ENCODE results near the gene CHCHD6. TPM values are rescaled to one million over a fixed set of nuclear protein-coding genes. Genes with fewer than 3 reads are reported as not detected.

Gene CHCHD6
- total RNA-seq, 1 donor, result 10.9 TPM

DNA sequence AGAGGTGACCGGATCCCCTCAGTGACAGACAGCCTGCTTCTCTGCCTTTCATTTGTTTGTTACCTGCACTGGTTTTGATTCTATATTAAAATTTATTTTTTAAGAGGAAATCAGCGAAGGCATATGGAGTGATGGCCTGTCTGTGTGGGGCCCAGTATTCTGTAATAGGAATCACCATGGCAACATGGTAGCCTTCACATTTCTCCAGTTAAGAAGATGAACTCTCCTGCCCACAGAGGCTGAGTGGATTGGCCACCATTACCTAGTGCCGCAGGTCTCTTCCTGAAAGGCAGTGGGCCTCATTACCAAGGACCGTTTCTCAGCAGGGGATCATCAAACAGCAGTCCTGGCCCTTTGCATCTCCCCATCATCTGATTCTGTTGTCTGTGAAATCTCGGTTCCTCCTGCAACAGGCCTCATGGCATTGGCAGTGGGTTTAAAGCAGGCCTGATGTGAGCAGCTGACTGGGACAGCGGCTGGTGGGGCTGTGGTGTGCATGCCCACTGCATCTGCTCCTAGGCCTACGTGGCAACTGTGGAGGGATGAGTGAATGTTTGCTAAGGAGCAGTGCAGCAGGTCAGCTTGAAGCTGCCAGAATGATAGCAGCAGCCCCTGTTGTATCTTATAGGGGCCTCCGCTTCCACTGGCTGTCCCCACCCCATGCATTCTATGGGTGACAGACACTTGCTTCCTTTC, 114.5 kb downstream of the CHCHD6 start:
- DNase-seq (ENCODE audit: insufficient read length, low spot score, missing footprints), result no peak

DNA sequence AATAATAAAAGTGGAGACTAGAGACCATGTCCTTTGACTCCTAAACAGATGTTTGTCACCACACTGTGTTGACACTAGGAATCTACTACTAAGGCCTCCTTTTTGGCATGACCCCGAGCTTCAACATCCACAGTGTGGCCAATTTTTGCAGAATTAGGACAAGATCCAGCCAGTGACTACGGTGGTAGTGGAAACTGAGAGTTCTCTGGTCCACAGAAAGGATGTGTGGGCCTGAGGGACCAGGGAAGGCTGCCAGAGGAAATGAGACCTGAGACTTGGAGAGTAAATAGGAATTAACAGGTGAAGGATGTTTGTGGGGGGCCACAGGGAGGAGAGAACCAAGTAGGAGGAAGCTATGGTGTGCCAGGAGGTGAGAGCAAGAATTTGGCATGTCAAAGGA, 122.7 kb downstream of the CHCHD6 start:
- peaks cover 12% of the 10 kb centered on the region for H3K4me1 ChIP-seq (ENCODE audit: insufficient read depth, low read length)
- H3K79me2 ChIP-seq (ENCODE audit: insufficient read depth, low read length), result no peaks in the 10 kb centered on the region
- no peak overlapping the region for H3K4me2 ChIP-seq (ENCODE audit: insufficient read depth, low read length)

More for the DNA sequence above, 114.5 kb downstream of the CHCHD6 start:
- TF ChIP-seq, protein P1, sequence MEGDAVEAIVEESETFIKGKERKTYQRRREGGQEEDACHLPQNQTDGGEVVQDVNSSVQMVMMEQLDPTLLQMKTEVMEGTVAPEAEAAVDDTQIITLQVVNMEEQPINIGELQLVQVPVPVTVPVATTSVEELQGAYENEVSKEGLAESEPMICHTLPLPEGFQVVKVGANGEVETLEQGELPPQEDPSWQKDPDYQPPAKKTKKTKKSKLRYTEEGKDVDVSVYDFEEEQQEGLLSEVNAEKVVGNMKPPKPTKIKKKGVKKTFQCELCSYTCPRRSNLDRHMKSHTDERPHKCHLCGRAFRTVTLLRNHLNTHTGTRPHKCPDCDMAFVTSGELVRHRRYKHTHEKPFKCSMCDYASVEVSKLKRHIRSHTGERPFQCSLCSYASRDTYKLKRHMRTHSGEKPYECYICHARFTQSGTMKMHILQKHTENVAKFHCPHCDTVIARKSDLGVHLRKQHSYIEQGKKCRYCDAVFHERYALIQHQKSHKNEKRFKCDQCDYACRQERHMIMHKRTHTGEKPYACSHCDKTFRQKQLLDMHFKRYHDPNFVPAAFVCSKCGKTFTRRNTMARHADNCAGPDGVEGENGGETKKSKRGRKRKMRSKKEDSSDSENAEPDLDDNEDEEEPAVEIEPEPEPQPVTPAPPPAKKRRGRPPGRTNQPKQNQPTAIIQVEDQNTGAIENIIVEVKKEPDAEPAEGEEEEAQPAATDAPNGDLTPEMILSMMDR (IDR thresholded peaks at IDR 0.05; ENCODE audit: extremely low read depth, low read depth, low read length), result no peak
- H3K4me2 ChIP-seq (ENCODE audit: insufficient read depth, low read length), result no peak overlapping the region
- H3K4me3 ChIP-seq (ENCODE audit: insufficient read depth, low read length), result no peak overlapping the region
- no peak overlapping the region for H2AFZ ChIP-seq (ENCODE audit: low read length)
- no peaks in the 10 kb centered on the region for H3K27me3 ChIP-seq (ENCODE audit: insufficient read depth, low read length)
- peaks cover 5% of the 10 kb centered on the region for H4K20me1 ChIP-seq (ENCODE audit: insufficient read depth, low read length)
- H3K27ac ChIP-seq (ENCODE audit: low read depth, low read length), result no peak overlapping the region
- H3K79me2 ChIP-seq (ENCODE audit: insufficient read depth, low read length), result peaks cover 2% of the 10 kb centered on the region
- peaks cover 4% of the 10 kb centered on the region for H3K4me1 ChIP-seq (ENCODE audit: insufficient read depth, low read length)
- H3K9me3 ChIP-seq (ENCODE audit: low read depth, low read length), result no peaks in the 10 kb centered on the region
- H3K36me3 ChIP-seq (ENCODE audit: insufficient read depth, low read length), result no peaks in the 10 kb centered on the region

DNA sequence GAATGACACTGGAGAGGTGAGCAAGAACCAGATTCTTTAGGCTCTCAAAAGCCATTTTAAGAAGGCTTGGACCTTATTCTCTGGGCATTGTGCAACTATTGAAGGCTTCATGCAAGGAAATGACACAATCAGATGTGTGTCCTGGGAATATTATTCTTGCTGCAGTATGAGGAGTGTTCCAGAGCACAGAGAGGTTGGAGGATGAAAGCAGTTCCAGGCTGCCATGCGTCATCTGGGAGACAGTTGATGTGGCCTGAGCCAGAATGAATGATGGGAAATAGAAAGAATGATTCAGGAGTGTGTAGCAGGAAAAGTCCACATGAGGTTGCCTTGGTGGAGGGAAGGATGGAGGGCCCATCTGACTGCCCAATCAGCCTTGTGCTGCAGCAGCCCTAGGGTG, 123.1 kb downstream of the CHCHD6 start:
- no peaks in the 10 kb centered on the region for H3K79me2 ChIP-seq (ENCODE audit: insufficient read depth, low read length)
- H3K27me3 ChIP-seq (ENCODE audit: insufficient read depth, low read length), result no peaks in the 10 kb centered on the region
- no peak overlapping the region for H3K4me3 ChIP-seq (ENCODE audit: insufficient read depth, low read length)
- no peaks in the 10 kb centered on the region for H3K9me3 ChIP-seq (ENCODE audit: low read depth, low read length)
- peak overlapping the region; percentile 63 for H3K27ac ChIP-seq (ENCODE audit: low read depth, low read length)
- DNase-seq (ENCODE audit: insufficient read length, low spot score, missing footprints), result peak; percentile 83
- no peak overlapping the region for H3K4me2 ChIP-seq (ENCODE audit: insufficient read depth, low read length)
- H2AFZ ChIP-seq (ENCODE audit: low read length), result peak overlapping the region; percentile 21
- H3K36me3 ChIP-seq (ENCODE audit: insufficient read depth, low read length), result no peaks in the 10 kb centered on the region
- H3K4me1 ChIP-seq (ENCODE audit: insufficient read depth, low read length), result peaks cover 12% of the 10 kb centered on the region
- no peaks in the 10 kb centered on the region for H4K20me1 ChIP-seq (ENCODE audit: insufficient read depth, low read length)
- TF ChIP-seq, protein P1 (IDR thresholded peaks at IDR 0.05; ENCODE audit: extremely low read depth, low read depth, low read length), result no peak

More for the DNA sequence above, 122.7 kb downstream of the CHCHD6 start:
- TF ChIP-seq, protein P1 (IDR thresholded peaks at IDR 0.05; ENCODE audit: extremely low read depth, low read depth, low read length), result no peak
- no peak overlapping the region for H3K4me3 ChIP-seq (ENCODE audit: insufficient read depth, low read length)
- peak overlapping the region; percentile 21 for H2AFZ ChIP-seq (ENCODE audit: low read length)
- DNase-seq (ENCODE audit: insufficient read length, low spot score, missing footprints), result no peak
- peak overlapping the region; percentile 63 for H3K27ac ChIP-seq (ENCODE audit: low read depth, low read length)
- no peaks in the 10 kb centered on the region for H3K36me3 ChIP-seq (ENCODE audit: insufficient read depth, low read length)
- no peaks in the 10 kb centered on the region for H4K20me1 ChIP-seq (ENCODE audit: insufficient read depth, low read length)
- H3K9me3 ChIP-seq (ENCODE audit: low read depth, low read length), result no peaks in the 10 kb centered on the region
- H3K27me3 ChIP-seq (ENCODE audit: insufficient read depth, low read length), result no peaks in the 10 kb centered on the region

DNA sequence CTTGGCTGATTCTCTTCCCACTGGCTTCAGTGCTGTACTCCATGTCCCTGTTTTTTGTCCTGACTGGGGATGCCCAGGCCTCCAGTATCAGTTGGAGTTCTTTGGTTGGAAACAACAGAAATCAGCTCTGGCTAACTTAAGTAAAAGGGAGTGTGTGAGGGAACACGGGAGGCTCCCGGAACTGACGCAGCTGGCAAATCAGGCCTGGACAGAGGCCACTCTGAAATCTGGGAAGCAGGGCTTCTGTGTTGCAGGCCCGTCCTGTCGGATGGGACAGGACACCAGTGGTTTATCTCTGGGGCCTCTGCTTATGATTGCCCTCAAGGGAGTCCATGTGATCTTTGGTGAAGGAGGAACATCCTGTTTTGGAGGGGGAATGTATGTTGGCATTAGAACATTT, 124.3 kb downstream of the CHCHD6 start:
- Histone ChIP-seq H2AFZ (ENCODE audit: low read length) (no peak overlapping the region), H3K4me1 (ENCODE audit: insufficient read depth, low read length) (peaks cover 12% of the 10 kb centered on the region), H3K4me2 (ENCODE audit: insufficient read depth, low read length) (no peak overlapping the region), H3K79me2 (ENCODE audit: insufficient read depth, low read length) (no peaks in the 10 kb centered on the region), H3K27me3 (ENCODE audit: insufficient read depth, low read length) (no peaks in the 10 kb centered on the region), H3K4me3 (ENCODE audit: insufficient read depth, low read length) (no peak overlapping the region), H3K9me3 (ENCODE audit: low read depth, low read length) (no peaks in the 10 kb centered on the region), H3K36me3 (ENCODE audit: insufficient read depth, low read length) (no peaks in the 10 kb centered on the region), H3K27ac (ENCODE audit: low read depth, low read length) (no peak overlapping the region), H4K20me1 (ENCODE audit: insufficient read depth, low read length) (no peaks in the 10 kb centered on the region)
- DNase-seq (ENCODE audit: insufficient read length, low spot score, missing footprints), result no peak
- TF ChIP-seq, protein P1 (IDR thresholded peaks at IDR 0.05; ENCODE audit: extremely low read depth, low read depth, low read length), result no peak
